H7 (cell line): ENCODE results near the gene WNT11. TPM values are rescaled to one million over a fixed set of nuclear protein-coding genes. Genes with fewer than 3 reads are reported as not detected.

Experiments
- DNase-seq: peaks from one replicate; pipeline ENCODE4 v3.0.0; 2012
- H3K27me3 ChIP-seq: 2 replicates; pipeline ENCODE4 v1.6.0; 2011; ENCODE audit warnings: mild to moderate bottlenecking, low read length; ENCODE audit not compliant: control insufficient read depth, insufficient read depth
- H3K36me3 ChIP-seq: replicated peaks from 2 replicates; pipeline ENCODE4 v1.5.1; 2011; ENCODE audit warnings: low read length; ENCODE audit not compliant: control insufficient read depth, insufficient read depth
- H3K4me3 ChIP-seq: 2 replicates; pipeline ENCODE4 v1.5.1; 2011; ENCODE audit warnings: low read depth, mild to moderate bottlenecking, control low read depth, low read length, moderate library complexity; ENCODE audit not compliant: insufficient read depth
- total RNA-seq: library from RNA; depleted of rRNA; stranded (reverse); fragments of >200 nt; shearing (Covaris generic); gene quantifications from 2 replicates; pipeline ENCODE4 v1.2.3, GENCODE V29; 2014; rRNA removed

Gene WNT11
- total RNA-seq, result 1.0 and 1.2 TPM in 2 replicates

- DNase-seq, result peak; percentile 95
- Histone ChIP-seq H3K4me3 (peak within 1 kb of the TSS; percentile 48), H3K36me3 (no peaks in the 10 kb centered on the region), H3K27me3 (peaks cover 78% of the 10 kb centered on the region)
Observed at GRCh38 chr11:76206327-76207081, at the start of gene WNT11. TSS of gene WNT11 (minus strand) at chr11:76206502. CDS start at chr11:76206407, 95 bp downstream.

- Histone ChIP-seq H3K4me3 (no peak overlapping the region), H3K36me3 (no peaks in the 10 kb centered on the region), H3K27me3 (no peaks in the 10 kb centered on the region)
- DNase-seq, result no peak
Observed at GRCh38 chr11:76253416-76253815, 47.1 kb upstream of the WNT11 start.

DNA sequence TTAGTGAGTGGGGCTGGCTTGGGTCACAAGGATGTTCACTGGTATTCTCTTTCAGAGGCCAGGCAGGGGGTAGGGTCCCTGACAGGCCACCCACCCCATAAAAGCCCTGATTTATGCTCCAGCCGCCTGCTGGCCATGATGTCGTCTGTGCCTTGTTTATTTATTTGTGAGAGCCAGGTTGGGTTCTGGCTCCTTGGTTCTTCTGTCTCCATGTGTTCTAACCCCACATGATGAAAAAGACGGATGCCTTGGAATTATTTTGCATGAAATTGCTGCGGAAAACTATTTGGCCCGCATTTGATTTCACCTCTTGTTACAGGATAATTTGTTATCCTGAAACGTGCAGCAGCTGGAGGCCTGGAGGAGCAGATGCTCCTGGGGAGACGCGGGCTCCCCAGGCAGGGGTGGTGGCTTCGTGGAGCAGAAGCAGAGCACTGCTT is 46.3 kb upstream of the WNT11 start:
- no peaks in the 10 kb centered on the region for H3K27me3 ChIP-seq
- DNase-seq, result no peak
- no peaks in the 10 kb centered on the region for H3K36me3 ChIP-seq
- no peak overlapping the region for H3K4me3 ChIP-seq

- Histone ChIP-seq H3K27me3 (no peaks in the 10 kb centered on the region), H3K36me3 (no peaks in the 10 kb centered on the region), H3K4me3 (no peak overlapping the region)
- no peak for DNase-seq
Observed at GRCh38 chr11:76251576-76251975, 45.3 kb upstream of the WNT11 start.

DNA sequence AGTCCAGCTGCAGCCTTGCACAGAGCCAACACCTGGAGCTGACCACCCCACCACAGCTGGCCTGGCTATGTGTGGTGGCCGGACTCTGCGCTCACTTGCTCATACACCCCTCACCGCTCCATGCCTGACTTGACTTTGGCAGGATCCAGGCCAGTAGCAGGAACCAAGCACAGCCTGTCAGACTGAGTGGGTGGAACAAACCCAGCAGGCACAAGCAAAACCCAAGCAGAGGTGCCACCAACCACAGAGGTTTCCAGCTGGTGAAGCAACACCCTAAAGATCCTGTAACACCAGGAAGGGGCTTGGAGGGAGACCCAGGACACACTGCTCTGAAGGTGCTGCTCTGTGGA is 44.9 kb upstream of the WNT11 start:
- Histone ChIP-seq H3K27me3 (no peaks in the 10 kb centered on the region), H3K4me3 (no peak overlapping the region), H3K36me3 (no peaks in the 10 kb centered on the region)
- DNase-seq, result no peak

GRCh38 chr11:76250520-76251225 is 44.4 kb upstream of the WNT11 start:
- H3K27me3 ChIP-seq, result no peaks in the 10 kb centered on the region
- H3K36me3 ChIP-seq, result no peaks in the 10 kb centered on the region
- DNase-seq, result no peak
- no peak overlapping the region for H3K4me3 ChIP-seq

DNA sequence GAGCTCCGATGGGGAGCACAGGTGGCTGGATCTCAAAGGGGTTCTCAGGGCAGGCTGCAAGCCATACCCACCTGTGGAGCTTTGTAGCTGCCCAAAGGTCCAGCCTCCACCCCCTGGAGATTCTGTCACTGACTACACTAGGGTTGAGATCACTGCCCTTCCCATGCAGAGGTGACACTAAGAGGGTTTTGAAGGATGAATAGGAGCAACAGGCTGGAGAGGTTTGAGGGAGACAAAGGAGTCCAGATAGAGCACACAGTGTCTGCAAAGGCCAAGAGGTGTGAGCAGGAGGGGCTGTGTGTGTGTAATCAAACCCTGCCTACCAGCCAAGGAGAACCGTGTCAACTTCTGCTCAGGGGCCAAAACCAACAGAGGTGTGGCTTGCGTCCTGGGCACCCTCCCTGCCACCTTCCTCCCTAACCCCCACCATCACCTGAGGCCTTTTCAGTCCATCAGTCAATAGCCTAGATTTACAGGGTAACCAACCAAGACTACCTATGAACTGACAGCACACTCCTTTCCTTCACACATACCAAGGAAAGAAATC is 43.0 kb upstream of the WNT11 start:
- H3K36me3 ChIP-seq, result no peaks in the 10 kb centered on the region
- peaks cover 2% of the 10 kb centered on the region for H3K27me3 ChIP-seq
- no peak for DNase-seq
- no peak overlapping the region for H3K4me3 ChIP-seq

- Histone ChIP-seq H3K27me3 (peaks cover 11% of the 10 kb centered on the region), H3K36me3 (no peaks in the 10 kb centered on the region), H3K4me3 (no peak overlapping the region)
- DNase-seq, result peak; percentile 79
Observed at GRCh38 chr11:76248210-76248609, 41.9 kb upstream of the WNT11 start.

DNA sequence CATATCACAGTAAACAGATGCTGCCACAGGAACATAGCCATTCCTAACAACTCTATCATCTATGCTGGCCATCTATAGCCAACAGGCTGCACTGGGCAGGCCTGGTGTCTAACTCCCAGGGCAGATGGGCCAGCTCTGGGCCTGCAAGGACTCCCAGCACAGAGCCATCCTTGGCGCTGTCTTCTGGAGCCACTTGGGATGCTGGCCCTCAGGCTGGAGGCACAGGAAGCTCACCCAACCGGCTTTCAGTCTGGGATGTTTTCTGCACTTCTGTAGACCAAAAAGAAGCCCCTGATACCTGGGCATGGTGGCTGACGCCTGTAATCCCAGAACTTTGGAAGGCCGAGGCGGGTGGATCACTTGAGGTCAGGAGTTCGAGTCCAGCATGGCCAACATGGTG is 40.8 kb upstream of the WNT11 start:
- no peak for DNase-seq
- Histone ChIP-seq H3K4me3 (no peak overlapping the region), H3K36me3 (no peaks in the 10 kb centered on the region), H3K27me3 (peaks cover 19% of the 10 kb centered on the region)

- DNase-seq, result no peak
- Histone ChIP-seq H3K4me3 (no peak overlapping the region), H3K27me3 (peaks cover 19% of the 10 kb centered on the region), H3K36me3 (no peaks in the 10 kb centered on the region)
Observed at GRCh38 chr11:76246271-76246933, 40.1 kb upstream of the WNT11 start.

DNA sequence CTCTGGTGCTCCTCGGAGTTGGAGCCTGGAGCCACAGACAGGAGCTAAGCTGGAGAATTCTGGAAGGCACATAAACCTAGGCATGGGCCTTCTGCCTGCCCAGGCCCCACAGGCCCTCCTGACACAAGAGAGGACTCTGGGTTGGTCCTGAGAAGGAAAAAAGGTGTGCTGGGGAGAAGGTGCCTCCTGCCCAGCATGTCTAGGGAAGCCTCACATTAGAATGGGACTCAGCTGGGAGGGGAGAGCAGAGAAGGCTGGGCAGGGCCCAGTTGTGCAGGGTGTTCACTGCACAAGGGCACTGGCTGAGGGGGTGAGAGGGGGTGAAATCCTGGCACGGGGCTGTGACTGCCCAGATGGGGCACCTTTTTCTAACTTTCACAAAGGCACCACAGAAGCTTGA is 39.4 kb upstream of the WNT11 start:
- Histone ChIP-seq H3K36me3 (no peaks in the 10 kb centered on the region), H3K4me3 (no peak overlapping the region), H3K27me3 (peaks cover 21% of the 10 kb centered on the region)
- DNase-seq, result no peak

- no peak overlapping the region for H3K4me3 ChIP-seq
- DNase-seq, result no peak
- no peaks in the 10 kb centered on the region for H3K36me3 ChIP-seq
- H3K27me3 ChIP-seq, result peaks cover 21% of the 10 kb centered on the region
Observed at GRCh38 chr11:76244316-76244851, 38.1 kb upstream of the WNT11 start.

GRCh38 chr11:76243957-76244285 is 37.6 kb upstream of the WNT11 start:
- Histone ChIP-seq H3K4me3 (peak overlapping the region; percentile 43; the same call in 1 of the 2 replicates), H3K27me3 (peaks cover 21% of the 10 kb centered on the region), H3K36me3 (no peaks in the 10 kb centered on the region)
- no peak for DNase-seq

DNA sequence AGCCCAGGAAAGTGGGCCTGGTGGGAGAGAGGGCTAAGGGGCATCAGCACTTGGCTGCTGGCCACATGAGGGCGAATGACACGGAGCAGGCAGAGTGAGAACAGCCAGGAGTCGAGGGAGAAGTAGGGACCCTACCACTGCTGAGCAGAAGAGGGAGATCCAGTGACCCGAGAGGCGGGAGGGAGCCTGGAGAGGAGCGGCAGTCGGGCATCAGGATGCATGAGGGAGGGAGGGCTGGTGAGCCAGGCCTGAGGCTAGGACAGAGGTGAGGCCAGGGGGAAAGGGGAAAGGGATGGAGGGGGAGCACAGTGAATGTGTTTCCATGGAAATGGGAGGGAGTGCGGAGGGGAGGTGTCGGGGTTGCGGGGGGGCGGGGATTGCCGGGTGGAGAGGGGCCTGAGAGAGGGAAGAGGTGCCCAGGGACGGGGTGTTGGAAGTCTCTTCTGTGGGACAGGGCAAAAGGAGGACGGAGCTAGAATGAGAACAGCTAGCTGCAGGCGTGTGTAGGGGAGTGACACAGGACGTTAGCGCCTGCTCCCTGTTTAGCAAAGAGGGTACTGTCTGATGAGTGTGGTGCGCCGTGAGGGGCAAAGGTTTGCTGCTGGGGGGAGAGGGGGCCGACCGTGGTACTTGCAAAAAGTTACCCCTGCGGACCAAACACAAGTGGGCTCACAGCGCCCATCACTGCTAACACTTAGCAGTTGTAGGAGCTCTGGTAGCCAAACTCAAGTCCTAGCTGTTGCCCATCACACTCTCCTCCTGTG is 37.1 kb upstream of the WNT11 start:
- peak overlapping the region; percentile 43 for H3K4me3 ChIP-seq
- peaks cover 21% of the 10 kb centered on the region for H3K27me3 ChIP-seq
- peak; percentile 89 for DNase-seq
- H3K36me3 ChIP-seq, result no peaks in the 10 kb centered on the region
